A673 (cell line): Measurements from ENCODE around the gene HNRNPM. TPM values are rescaled to one million over a fixed set of nuclear protein-coding genes. Genes with fewer than 3 reads are reported as not detected.

Experiments used
- BruUV-seq: library from RNA; stranded (reverse); fragments of 400-500 nt; replicated peaks from 2 replicates; lab custom pipeline; 2021; lab: Mats Ljungman, UMichigan
- CTCF ChIA-PET: fragments of 300-600 bp; sonication (Branson Sonifier 250); formaldehyde crosslinking; loops from one replicate; lab custom pipeline; 2022; ENCODE audit warnings: antibody characterized with exemption; lab: Charles Lee
- POLR2A ChIA-PET: fragments of 300-600 bp; sonication (Branson Sonifier 250); formaldehyde crosslinking; loops from one replicate; lab custom pipeline; 2022; ENCODE audit warnings: antibody characterized with exemption; ENCODE audit not compliant: low non-redundant PET; lab: Charles Lee
- DNase-seq: peaks from one replicate; pipeline ENCODE4 v3.0.0-alpha.2; 2015; ENCODE audit warnings: low spot score
- H3K27ac ChIP-seq: fragments of 200-600 bp; sonication (generic); 2 replicates; pipeline ENCODE4 v1.5.1; 2016; ENCODE audit warnings: mixed run types, low read depth, mild to moderate bottlenecking, mixed read lengths, antibody characterized with exemption, low read length; ENCODE audit not compliant: poor library complexity, severe bottlenecking
- H3K27me3 ChIP-seq: fragments of 200-600 bp; sonication (generic); replicated peaks from 2 replicates; pipeline ENCODE4 v1.6.1; 2017; ENCODE audit warnings: mixed run types, low read depth, mild to moderate bottlenecking, mixed read lengths, antibody characterized with exemption, low read length; ENCODE audit not compliant: insufficient read depth, poor library complexity
- H3K36me3 ChIP-seq: fragments of 200-600 bp; sonication (generic); 2 replicates; pipeline ENCODE4 v1.6.1; 2016; ENCODE audit warnings: mixed run types, mild to moderate bottlenecking, mixed read lengths, antibody characterized with exemption, low read length; ENCODE audit not compliant: insufficient read depth, poor library complexity, severe bottlenecking
- H3K4me1 ChIP-seq: fragments of 200-600 bp; sonication (generic); 2 replicates; pipeline ENCODE4 v1.6.1; 2017; ENCODE audit warnings: mixed run types, mild to moderate bottlenecking, mixed read lengths, antibody characterized with exemption, low read length; ENCODE audit not compliant: insufficient read depth, poor library complexity, severe bottlenecking
- H3K4me3 ChIP-seq: fragments of 200-600 bp; sonication (generic); 2 replicates; pipeline ENCODE4 v1.5.1; 2016; ENCODE audit warnings: low read depth, mixed run types, mild to moderate bottlenecking, mixed read lengths, low read length; ENCODE audit not compliant: poor library complexity, severe bottlenecking
- H3K9me3 ChIP-seq: fragments of 200-600 bp; sonication (generic); 2 replicates; pipeline ENCODE4 v1.6.1; 2016; ENCODE audit warnings: mixed run types, low read depth, mild to moderate bottlenecking, mixed read lengths, antibody characterized with exemption, low read length; ENCODE audit not compliant: poor library complexity, severe bottlenecking
- CTCF ChIP-seq: fragments of 300-800, 200-600 bp; sonication (generic); conservative IDR thresholded peaks from 2 replicates; pipeline ENCODE4 v1.5.1; 2017; ENCODE audit warnings: low read depth, mild to moderate bottlenecking, antibody characterized with exemption, low read length, moderate library complexity, mixed read lengths
- EZH2 ChIP-seq: fragments of 200-600 bp; sonication (generic); IDR thresholded peaks from 2 replicates; pipeline ENCODE4 v1.6.1; 2017; ENCODE audit warnings: borderline replicate concordance, low read depth, mild to moderate bottlenecking, mixed read lengths, antibody characterized with exemption, low read length; ENCODE audit not compliant: poor library complexity, severe bottlenecking
- intact Hi-C: fragments of 100-400 bp; cut with micrococcal nuclease; formaldehyde crosslinking; loops from one replicate; pipeline ENCODE4 v1.10.0; 2022; ENCODE audit not compliant: unreplicated experiment
- total RNA-seq: library from RNA; stranded (reverse); gene quantifications from 2 replicates; pipeline ENCODE4 v1.2.3, GENCODE V29; 2021

HNRNPM gene
- total RNA-seq, 1 experiment from 2014 or later, result 436 TPM

GRCh38 chr19:8481616-8482015, 36.8 kb downstream of the HNRNPM start:
- CTCF ChIA-PET, result no interaction called here
- TF ChIP-seq CTCF (no peak), EZH2 (no peak)
- BruUV-seq, result no TSS peak

GRCh38 chr19:8482696-8483095, 37.9 kb downstream of the HNRNPM start:
- Histone ChIP-seq H3K27me3 (no peaks in the 10 kb centered on the region), H3K27ac (no peak overlapping the region), H3K4me1 (no peaks in the 10 kb centered on the region), H3K36me3 (peaks cover 81% of the 10 kb centered on the region), H3K4me3 (no peak overlapping the region), H3K9me3 (no peaks in the 10 kb centered on the region)
- POLR2A ChIA-PET, result no interaction called here
- CTCF ChIA-PET, result no interaction called here
- BruUV-seq, result no TSS peak
- TF ChIP-seq EZH2 (no peak), CTCF (no peak)
- intact Hi-C loops, result no loop called here
- DNase-seq, result no peak

More at GRCh38 chr19:8481616-8482015, 36.8 kb downstream of the HNRNPM start:
- no peak overlapping the region for H3K27ac ChIP-seq
- no peaks in the 10 kb centered on the region for H3K27me3 ChIP-seq
- no peak for DNase-seq
- H3K36me3 ChIP-seq, result peaks cover 81% of the 10 kb centered on the region
- H3K4me1 ChIP-seq, result no peaks in the 10 kb centered on the region
- no peaks in the 10 kb centered on the region for H3K9me3 ChIP-seq
- intact Hi-C loops, result no loop called here
- H3K4me3 ChIP-seq, result no peak overlapping the region
- POLR2A ChIA-PET, result no interaction called here

- POLR2A ChIA-PET, result no interaction called here
- BruUV-seq, result no TSS peak
- no peaks in the 10 kb centered on the region for H3K9me3 ChIP-seq
- DNase-seq, result no peak
- H3K4me3 ChIP-seq, result no peak overlapping the region
- CTCF ChIA-PET, result no interaction called here
- peaks cover 81% of the 10 kb centered on the region for H3K36me3 ChIP-seq
- H3K4me1 ChIP-seq, result no peaks in the 10 kb centered on the region
- no peaks in the 10 kb centered on the region for H3K27me3 ChIP-seq
- intact Hi-C loops, result no loop called here
- H3K27ac ChIP-seq, result no peak overlapping the region
- TF ChIP-seq EZH2 (no peak), CTCF (no peak)
Observed at GRCh38 chr19:8483165-8483564, 38.4 kb downstream of the HNRNPM start.
